Measurements from ENCODE around the gene CLEC19A. TPM values are rescaled to one million over a fixed set of nuclear protein-coding genes. Genes with fewer than 3 reads are reported as not detected.

Gene CLEC19A
- total RNA-seq (not detected), polyA plus RNA-seq (not detected)
- long read RNA-seq, donor 1 = 0 reads
- long read RNA-seq, donor 2 = 0 reads
- long read RNA-seq, donor 3 = 0 reads

GRCh38 chr16:19285431-19285830, at the start of gene CLEC19A:
Gene CLEC19A (plus strand): TSS chr16:19285731. CDS start chr16:19285852, 121 bp downstream.
- no peak for TF ChIP-seq CTCF (IDR thresholded peaks at IDR 0.05)
- TF ChIP-seq POLR2A (IDR thresholded peaks at IDR 0.05) = no peak
- no peak for TF ChIP-seq EP300 (IDR thresholded peaks at IDR 0.05)
- Histone ChIP-seq H3K27me3 (no peaks in the 10 kb centered on the region), H3K4me3 (no peak within 1 kb of the TSS), H3K4me1 (ENCODE audit: insufficient read depth) (no peaks in the 10 kb centered on the region), H3K9me3 (no peaks in the 10 kb centered on the region), H3K27ac (no peak within 1 kb of the TSS), H3K36me3 (no peaks in the 10 kb centered on the region)
- DNase-seq = no peak
- 59 to 74% (median 63%) methylated on average over 2 of the region's 2 CpGs for WGBS, 3 donors
- intact Hi-C loops (cut with DNase I) = no loop called here

GRCh38 chr16:19235886-19236285, 49.6 kb upstream of the CLEC19A start:
- TF ChIP-seq POLR2A (IDR thresholded peaks at IDR 0.05) (no peak), CTCF (IDR thresholded peaks at IDR 0.05) (no peak), EP300 (IDR thresholded peaks at IDR 0.05) (no peak)
- WGBS, 3 donors = 92 to 95% (median 93%) methylated on average over 4 of the region's 4 CpGs
- Histone ChIP-seq H3K27me3 (no peaks in the 10 kb centered on the region), H3K4me1 (ENCODE audit: insufficient read depth) (no peaks in the 10 kb centered on the region), H3K27ac (no peak overlapping the region), H3K4me3 (no peak overlapping the region), H3K9me3 (peaks cover 0 to 15% of the 10 kb centered on the region in 2 donors), H3K36me3 (no peaks in the 10 kb centered on the region)
- intact Hi-C loops (cut with DNase I) = loop anchor here in 1 of 4 donors (10.0 kb wide), 1 partner anchor 1621 kb away; no protein-coding TSS in a partner anchor
- no peak for DNase-seq

GRCh38 chr16:19236561-19237209, 48.8 kb upstream of the CLEC19A start:
- intact Hi-C loops (cut with DNase I) = loop anchor here in 1 of 4 donors (10.0 kb wide), 1 partner anchor 1622 kb away; no protein-coding TSS in a partner anchor
- WGBS, 3 donors = 62 to 79% (median 77%) methylated on average over 4 of the region's 4 CpGs
- TF ChIP-seq CTCF (IDR thresholded peaks at IDR 0.05) = no peak
- TF ChIP-seq EP300 (IDR thresholded peaks at IDR 0.05) = no peak
- no peak for TF ChIP-seq POLR2A (IDR thresholded peaks at IDR 0.05)

GRCh38 chr16:19238406-19238805, 47.1 kb upstream of the CLEC19A start:
- intact Hi-C loops (cut with DNase I) = loop anchor here in 1 of 4 donors (10.0 kb wide), 1 partner anchor 1624 kb away; no protein-coding TSS in a partner anchor
- Histone ChIP-seq H3K27ac (no peak overlapping the region), H3K4me3 (no peak overlapping the region), H3K4me1 (ENCODE audit: insufficient read depth) (no peaks in the 10 kb centered on the region), H3K9me3 (peaks cover 0 to 15% of the 10 kb centered on the region in 2 donors), H3K36me3 (no peaks in the 10 kb centered on the region), H3K27me3 (no peaks in the 10 kb centered on the region)
- TF ChIP-seq CTCF (IDR thresholded peaks at IDR 0.05) (no peak), POLR2A (IDR thresholded peaks at IDR 0.05) (no peak), EP300 (IDR thresholded peaks at IDR 0.05) (no peak)
- DNase-seq = no peak
- 77 to 89% (median 82%) methylated on average over 4 of the region's 4 CpGs for WGBS, 3 donors

More at GRCh38 chr16:19236561-19237209, 48.8 kb upstream of the CLEC19A start:
- H3K36me3 ChIP-seq = no peaks in the 10 kb centered on the region
- no peak overlapping the region for H3K27ac ChIP-seq
- H3K4me3 ChIP-seq = no peak overlapping the region
- DNase-seq = no peak
- H3K4me1 ChIP-seq (ENCODE audit: insufficient read depth) = no peaks in the 10 kb centered on the region
- H3K27me3 ChIP-seq = no peaks in the 10 kb centered on the region
- H3K9me3 ChIP-seq = peaks cover 0 to 15% of the 10 kb centered on the region in 2 donors

Data from ovary (tissue), 10 donors.